ENCODE measurements around the gene VAV2.

The VAV2 gene

DNA sequence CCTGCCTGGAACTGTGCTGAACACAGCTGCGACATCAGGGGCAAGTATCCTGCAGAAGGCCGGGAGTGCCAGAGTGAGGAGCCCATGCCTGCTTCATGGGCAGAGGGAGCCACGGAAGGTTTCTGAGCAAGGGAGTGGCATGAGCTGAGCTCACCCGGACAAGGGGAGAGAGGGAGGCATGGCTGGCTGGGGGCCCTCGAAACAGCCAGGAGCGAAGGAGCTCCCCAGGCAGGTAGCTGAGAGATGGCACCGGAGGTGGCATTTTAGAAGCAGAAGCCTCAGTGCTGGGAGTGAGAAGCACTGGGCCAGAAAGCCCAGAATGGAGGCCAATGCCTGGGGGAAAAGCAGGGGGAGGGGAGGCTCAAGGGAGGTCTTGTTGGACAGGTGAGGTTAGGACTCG, 197.1 kb downstream of the VAV2 start:
- no peak for DNase-seq (ENCODE audit: low read depth)

DNA sequence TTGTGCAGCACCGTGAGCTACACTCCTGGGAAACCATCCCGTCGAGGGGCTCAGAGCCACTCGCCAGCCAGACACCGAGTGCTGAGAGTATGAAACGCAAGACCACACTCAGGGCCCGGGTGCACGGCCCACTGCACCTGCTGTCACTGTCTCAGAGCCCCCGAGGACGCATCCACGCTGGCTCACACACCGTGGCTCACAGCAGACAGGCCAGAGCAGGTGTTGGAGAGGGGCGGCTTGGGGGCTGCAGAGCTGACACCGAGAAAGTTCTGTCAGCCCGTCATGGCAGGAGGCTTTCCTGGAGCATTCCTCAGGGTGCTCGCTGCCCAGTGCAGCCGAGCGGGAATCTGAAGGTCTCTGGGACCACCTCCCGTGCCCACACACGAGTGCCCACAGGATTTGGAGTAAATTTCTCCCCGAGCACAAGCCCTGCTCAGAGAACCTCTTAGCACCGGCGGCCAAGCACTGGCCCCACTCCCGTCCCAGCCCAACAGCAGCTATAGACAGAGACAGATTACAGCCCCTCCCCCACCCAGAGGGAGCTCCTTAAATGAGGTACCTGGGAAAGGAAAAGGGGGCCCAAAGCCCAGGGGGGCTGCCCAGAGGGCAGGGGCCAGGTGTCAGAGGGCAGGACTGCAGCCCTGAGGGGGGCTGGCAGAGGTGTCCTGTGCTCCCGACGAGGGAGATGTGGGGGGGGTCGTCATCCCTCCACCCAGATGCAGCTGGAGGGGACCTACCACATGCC, 197.9 kb downstream of the VAV2 start:
- DNase-seq (ENCODE audit: low read depth) = no peak

DNA sequence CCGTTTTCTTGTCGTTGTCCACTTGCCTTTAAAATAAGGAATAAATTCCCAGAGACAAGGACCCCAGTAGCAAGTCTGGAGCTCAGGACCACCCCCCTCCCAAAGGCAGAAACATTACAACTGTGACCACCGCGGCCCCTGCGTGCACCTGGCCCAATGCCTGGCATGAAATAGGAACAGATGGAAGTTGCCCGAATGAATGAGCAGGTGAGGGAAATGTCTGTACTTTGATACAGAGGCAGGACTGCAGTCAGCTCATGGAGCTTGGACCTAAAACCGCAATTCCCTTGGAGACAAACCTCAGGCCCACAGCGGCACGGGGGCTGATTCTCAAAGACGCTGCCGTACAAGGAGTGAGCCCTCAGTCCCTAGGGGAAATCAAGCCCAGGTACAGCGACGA, 198.7 kb downstream of the VAV2 start:
- DNase-seq (ENCODE audit: low read depth) = no peak

DNA sequence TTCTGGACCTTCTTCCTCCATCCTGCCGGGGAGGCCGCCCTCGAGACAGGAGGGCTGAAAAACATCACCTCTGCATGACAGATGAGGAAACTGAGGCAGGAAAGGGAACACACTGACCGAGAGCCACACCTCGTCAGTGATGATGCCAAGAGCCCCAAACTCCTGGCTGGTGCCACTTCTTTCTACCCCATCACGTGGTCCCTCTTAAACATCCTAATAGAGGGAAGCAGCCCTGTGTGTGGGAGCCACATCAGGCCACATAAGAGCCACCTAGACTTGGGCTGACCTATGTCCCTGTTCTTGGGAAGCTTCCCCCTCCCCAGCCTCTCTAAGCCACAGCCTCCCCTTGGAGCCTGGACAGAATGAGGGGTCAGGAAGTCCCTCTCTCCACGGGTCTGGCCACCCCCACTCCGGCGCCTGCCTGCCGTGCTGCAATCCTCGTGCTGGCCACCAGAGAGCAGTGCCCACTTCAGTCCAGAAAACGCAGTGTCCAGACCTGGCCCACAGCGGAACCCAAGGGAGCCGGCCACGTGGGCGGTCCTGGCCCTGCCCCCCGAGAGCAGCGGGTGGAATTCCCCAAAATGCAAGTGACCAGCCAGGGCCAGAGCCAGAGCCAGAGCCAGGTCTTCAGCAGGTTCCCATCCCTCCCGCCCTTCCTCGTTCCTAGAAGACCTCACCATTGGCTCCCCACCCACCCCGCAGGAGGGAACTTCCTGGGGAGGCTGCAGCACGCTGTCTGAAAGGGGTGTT, 199.2 kb downstream of the VAV2 start:
- peak; percentile 4 for DNase-seq (ENCODE audit: low read depth)

DNA sequence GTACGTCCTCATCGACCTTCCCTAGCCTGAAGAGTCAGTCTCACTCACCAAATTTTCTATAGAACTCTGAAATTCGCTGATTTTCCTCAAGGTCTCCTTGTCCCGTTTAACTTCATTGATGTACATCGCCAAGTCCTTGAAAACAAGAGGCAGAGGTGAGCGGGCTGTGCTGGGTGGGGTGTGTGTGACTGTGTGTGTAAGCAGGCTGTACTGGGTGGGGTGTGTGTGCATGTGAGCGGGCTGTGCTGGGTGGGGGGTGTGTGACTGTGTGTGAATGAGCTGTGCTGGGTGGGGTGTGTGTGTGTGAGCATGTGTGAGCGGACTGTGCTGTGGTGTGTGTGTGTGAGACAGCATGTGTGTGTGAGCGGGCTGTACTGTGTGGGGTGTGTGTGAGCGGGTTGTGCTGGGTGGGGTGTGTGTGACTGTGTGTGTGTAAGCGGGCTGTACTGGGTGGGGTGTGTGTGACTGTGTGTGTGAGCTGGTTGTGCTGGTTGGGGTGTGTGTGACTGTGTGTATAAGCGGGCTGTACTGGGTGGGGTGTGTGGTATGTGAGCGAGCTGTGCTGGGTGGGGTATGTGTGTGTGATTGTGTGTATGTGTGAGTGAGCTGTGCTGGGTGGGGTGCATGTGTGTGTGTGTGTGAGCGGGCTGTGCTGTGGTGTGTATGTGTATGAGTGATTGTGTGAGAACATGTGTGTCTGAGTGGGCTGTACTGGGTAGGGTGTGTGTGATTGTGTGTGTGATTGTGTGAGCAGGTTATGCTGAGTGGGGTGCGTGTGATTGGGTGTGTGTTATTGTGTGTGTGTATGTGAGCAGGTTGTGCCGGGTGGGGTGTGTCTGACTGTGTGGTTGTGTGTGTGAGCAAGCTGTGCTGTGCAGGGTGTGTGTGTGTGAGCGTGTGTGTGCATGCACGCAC, 200.1 kb downstream of the VAV2 start:
- DNase-seq (ENCODE audit: low read depth) = no peak

DNA sequence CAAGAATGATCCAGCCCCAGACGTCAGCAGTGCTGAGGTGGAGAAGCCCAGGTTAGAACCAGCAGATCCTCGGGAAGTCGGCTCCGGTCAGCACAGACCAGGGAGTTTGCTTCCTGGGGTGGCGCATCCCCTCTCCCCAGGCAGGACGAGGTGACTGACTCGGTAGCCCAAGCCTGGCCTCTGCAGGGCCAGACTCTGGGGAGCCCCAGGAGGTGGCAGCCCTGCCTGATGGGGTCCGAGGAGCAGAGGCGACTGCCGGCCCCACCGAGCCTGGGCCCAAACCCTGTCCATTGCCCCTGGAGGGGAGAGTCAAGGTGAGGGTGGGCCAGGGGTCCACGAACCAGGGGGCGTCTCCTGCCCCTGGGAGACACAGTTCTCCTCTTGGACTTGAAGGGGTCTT, 201.1 kb downstream of the VAV2 start:
- DNase-seq (ENCODE audit: low read depth) = no peak

DNA sequence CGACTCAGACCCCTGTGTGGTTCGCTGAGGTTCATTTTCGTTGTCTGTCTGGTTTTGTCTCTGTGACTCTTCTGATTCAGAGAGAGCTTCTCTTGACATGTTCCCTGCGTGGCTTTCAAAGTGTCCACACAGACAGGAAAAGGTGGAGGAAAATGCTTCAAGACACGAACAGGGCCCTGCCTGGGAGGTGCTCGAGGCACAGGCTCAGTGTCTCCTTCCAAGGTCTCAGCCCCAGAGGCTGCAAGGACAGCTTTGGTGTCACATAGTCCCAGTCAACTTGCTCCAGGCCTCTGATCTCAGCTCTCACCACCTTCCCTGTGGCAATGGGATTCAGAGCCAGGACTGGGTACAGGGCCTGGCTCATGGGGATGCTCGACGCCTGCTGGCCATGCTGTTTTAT, 202.3 kb downstream of the VAV2 start:
- no peak for DNase-seq (ENCODE audit: low read depth)

DNA sequence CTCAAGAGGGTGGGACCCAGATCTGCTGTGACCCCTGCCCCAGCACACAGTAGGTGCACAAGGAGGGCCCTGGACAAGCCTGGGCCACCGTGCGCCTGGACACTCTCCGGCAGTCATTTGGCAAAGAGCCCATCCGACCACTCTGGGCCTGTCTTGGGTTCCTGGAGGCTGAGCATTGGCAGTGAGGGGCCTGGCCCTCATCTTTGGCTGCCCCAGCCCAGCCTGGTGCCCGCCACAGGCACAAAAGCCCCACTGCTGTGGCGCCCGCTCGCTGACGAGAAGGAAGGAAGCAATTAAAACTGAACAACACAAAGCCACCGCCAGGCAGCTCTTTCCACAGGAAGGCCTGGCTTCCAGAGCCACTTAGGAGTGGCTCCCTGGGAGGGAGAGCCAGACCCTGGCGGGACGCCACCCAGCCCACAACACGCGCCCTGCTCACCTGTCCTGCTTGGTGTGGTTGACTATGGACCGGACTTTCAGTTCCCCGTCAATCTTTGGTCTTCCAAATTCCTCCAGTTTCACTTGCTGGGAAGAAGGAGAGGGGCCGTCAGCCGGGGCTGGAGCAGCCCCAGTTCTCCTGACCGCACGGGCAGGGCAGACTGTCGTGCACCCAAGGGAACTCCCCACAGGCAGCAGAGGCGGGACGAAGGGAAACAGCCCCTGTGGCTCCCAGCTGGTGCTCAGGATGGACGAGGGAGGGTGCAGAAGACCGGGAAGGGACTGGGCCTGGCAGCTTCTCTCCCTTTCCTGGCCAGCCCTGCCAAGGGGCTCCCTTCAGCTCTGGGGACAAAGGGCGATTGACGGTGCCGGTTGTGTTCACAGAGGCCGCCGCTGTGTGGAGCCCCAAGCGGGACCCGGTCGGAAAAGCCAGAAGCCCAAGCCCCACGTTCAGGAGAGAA, 203.1 kb downstream of the VAV2 start:
- DNase-seq (ENCODE audit: low read depth) = no peak

DNA sequence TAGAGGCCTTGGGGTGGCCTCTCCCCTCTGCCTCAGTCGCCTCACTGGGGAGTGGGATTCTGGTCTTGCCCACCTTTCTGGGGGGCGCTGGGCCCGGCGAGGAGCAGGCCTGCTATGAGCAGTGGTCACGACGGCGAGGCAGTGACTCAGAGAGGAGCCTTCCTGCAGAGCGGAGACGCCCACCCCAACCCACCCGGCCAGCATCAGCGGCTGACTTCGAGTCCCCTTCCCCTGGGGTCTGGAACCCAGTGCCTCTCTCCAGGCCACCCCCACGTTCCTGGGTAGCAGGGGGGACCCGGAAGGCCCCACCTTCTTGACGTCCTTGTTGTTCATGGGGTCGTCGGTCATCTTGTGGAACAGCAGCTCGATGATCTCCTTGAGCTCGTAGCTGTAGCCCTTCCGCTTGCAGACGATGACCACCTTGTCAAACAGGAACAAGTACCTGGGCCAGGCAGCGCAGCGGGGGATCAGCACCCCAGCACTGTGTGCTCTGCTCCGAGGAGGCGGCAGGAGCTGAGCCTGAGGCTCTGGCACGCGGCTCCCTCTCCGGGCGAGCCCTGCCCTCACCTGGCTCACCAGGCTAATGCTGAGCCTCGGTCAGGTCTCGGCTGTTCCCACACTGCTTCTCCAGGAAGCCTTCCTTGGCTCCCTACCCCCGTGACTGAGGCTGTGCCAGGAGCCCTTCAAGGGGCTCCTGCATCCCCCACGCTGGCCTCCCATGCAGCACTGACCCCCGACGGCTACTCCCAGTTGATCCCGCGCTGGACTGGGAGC, 203.9 kb downstream of the VAV2 start:
- DNase-seq (ENCODE audit: low read depth) = no peak

DNA sequence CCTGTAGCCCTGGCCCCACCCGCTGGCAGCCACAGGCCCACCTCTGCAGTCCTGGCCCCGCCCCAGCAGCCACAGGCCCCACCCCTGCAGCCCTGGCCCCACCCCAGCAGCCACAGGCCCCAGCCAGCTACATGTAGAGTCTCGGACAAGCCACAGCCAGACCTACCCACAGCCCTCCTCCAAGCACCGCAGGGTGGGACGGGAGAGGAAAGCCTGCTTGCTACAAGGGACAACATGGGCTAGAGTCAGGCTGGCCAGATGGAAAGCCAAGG, 204.4 kb downstream of the VAV2 start:
- DNase-seq (ENCODE audit: low read depth) = no peak

DNA sequence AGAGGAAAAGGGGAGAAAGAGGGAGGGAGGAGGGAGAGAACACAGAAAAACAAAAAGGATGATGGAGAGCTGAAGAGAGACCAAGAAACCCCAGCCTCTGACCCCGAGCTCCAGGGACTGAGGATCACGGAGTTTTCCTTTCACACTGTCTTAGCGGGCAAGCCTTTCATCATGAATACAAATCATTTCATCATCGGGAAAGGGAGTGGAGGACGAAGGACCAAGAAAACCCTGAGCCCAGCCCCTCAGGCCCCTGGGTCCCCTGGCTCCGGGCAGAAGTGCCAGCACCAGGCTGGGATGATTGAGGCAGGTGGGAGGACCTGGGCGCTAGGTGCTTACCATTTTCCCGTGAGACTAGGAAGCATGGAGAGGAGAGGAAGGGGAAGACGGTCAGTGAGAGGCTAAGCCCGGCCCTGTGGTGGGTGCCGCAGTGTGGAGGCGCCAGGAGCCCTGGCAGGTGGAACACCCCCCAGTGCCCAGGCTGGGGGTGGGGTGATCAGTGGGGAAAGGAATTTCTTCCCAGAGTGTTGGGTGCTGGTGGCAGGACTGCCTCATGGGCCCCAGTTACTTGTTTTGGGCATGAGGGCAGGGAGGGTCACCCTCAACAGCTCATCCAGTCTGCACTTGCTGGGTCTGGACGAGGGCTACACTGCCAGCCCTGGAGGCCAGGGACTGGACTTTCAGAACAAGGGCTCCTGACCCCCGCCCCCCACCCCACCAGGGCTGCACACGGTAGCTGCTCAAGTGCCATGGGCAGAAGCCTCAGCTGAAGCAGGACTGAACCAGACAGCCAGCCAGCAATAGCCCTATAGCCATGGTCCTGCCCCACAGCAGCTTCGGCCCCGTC, 205.0 kb downstream of the VAV2 start:
- no peak for DNase-seq (ENCODE audit: low read depth)

DNA sequence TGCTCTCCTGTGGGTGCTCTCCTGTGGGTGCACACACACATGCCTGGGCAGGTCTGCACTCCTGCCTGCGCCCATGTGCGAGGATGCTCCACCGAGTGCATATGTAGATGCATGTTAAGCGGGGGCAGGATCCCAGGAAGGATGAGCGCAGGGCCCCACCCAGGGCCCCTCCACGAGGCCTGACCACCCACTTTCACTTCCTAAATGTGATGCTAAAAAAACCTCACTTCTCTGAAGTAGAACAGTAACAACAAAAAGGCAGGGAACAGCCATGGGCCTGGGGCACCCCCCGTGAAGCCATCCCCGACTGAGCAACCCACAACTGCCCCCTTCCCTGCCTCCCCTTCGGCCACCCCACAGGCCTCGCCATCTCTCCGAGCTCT, 205.8 kb downstream of the VAV2 start:
- DNase-seq (ENCODE audit: low read depth) = no peak

DNA sequence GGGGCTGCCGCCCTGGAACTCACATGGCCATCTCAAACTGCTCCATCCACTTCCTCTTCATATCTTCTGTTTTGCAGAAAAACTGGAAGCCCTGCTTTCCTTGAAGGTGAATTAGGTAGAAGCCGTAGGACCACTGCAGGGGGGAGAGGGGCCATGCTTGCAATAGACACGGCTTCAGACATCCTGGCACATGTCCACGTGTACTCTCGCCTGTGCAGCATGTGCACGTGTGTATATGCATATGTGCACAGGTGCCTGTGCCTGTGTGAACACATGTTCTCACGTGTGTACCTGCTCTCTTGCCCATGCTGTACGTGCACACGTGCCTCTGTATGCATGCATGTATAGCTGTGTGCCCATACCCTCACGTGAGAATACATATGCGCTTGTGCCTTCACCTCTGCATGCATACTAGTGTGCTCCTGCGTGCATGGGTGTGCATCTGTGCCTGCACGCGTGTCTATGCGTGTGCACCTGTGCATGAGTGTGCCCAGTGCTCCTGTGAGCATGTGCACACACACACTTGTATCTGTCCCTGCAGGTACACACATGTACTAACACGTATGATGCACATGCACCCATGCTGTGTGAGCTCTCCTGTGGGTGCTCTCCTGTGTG, 206.3 kb downstream of the VAV2 start:
- no peak for DNase-seq (ENCODE audit: low read depth)

DNA sequence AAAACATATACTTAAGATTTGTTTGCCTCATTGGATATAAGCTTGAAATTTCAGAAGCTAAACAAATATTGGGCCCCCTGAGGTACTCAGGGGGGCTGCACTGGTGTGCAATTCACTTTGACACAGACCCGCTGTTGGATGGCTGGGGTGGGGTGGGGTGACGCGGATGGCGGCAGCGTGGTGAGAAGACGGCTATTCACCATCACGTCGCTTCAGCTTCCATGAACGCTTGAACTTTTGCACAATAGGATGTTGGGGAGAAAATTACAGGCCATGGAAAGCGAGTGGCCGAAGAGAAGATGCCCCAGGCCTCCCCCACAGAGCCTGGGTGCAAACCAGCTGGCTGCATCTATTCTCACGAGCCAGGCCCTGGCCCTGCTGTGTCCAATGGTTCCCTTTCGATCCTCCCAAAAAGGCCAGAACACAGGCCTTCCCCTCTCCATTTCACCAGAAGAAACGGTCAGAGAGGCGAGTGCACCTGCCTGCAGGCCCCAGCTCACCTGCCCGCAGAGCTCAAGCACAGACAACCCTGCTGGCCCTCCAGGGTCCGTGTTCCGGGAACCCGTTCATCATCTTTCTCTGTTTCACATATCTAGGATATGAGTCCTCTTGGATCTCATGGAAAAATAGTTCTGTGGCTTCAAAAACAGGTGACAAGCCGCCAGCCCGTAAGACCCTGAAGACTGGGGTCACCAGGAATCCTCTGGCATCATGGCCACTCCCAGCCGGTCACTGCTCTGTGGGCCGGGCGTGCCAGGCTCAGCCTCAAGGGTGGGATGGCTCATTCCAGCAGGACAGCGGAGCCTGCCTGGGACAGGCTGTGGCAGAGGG, 207.2 kb downstream of the VAV2 start:
- DNase-seq (ENCODE audit: low read depth) = no peak

DNA sequence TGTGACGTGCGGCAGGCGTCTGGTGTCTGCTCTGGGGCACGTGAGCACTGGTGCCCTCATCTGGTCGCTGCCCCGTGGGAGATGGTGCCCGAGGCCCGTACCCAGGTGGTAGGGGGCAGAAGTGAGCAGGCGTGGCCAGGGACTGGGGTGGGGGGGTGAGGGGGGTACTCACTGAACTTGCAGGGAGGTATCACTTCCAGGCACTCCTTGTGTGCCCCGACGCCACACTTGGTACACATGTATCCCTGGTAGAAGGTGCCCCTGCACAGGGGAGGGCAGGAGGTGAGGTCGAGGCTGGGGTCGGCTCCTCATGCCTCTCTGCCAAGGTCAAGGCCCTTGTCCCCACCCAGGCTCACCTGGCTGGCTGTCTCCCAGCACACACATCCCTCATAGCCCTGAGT, 208.8 kb downstream of the VAV2 start:
- DNase-seq (ENCODE audit: low read depth) = no peak

DNA sequence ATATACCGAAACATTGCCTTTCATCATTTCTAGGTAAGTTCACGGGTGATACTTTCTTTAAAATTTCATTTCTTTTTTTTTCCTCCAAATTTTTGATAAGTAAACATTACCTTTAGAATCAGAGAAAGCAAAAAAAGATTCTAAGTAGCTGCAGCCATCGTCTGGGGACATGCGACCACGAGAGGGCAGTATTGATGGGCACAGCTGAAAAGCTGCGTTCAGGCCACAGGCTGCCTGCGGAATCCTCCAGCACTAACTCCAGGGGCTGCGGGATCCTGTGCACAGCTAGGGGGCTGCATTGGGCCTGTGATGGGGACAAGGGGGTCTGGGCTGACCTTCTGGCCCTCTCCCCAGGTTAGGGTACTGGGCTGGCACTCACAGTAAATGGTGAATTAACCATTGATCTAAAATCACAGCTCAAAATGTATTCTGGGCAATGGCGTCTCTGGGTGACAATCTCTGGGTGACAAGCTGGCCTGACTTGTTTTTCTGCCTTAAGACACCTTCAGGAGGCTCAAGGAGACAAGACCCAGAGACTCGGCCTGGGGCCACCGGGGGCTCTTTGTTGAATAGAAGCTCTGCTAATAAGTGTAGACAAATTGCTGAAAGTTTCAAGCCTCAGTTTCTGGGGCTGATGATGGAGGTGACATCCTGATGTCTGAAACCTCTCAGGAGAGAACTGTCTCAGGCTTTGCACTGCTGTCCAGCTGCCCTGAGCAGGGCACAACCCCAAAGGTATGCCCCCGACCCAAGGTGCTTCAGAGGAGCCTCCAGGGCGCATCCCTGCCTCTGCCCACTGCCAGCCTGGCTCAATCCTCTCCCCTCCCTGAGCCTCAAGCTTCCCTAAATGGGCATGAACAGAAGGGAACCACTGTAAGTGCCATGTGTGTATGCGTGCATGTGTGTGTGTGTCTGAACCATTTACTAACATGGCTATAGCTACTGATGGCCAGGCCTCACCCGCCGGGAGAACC, 209.7 kb downstream of the VAV2 start:
- peak; percentile 15 for DNase-seq (ENCODE audit: low read depth)

DNA sequence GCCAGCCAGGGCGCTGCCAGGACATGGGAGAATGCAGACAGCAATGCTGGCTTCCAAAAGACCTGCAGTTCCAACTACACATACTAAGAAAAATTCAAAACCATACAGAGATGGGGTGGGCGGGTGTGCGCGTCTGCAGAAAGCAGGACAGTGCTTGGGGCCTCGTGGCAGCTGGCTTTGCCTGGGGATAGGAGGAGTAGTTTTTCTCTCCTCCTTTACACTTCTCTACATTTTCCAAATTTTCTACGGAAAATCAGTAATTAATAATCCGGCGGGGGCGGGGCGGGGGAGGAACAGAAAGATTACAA, 210.3 kb downstream of the VAV2 start:
- no peak for DNase-seq (ENCODE audit: low read depth)
